ENCODE data around the gene PEX26. TPM values are rescaled to one million over a fixed set of nuclear protein-coding genes. Genes with fewer than 3 reads are reported as not detected.

PEX26 gene
- total RNA-seq, 1 experiment from 2014 or later, result 30.6 TPM

DNA sequence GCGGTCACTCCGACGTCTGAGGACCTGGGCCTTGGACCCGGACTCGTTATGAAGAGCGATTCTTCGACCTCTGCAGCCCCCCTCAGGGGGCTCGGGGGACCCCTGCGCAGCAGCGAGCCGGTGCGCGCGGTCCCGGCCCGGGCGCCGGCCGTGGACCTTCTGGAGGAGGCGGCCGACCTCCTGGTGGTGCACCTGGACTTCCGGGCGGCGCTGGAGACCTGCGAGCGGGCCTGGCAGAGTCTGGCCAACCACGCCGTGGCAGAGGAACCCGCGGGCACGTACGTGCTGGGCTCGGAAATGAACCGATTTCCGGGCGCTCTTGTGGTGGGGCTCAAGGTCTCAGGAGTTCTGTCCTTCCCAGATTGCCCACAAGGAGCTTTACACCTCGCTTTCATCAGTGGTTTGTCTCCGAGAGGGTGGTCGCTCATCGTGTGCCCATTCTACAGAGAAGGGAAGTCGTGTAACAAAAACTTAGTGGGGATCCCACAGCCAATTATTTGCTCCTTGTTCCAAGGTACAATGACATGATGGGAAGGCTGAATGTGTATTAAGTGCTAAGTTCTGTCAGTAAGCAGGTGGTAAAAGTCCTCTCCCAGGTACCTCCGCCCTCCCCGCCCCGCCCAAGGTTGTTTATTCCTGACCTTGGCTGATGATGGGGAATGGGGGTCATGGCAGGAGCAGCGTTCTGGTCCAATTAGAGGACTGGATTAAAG, 695 bp downstream of the PEX26 start:
- intact Hi-C loops (cut with micrococcal nuclease), result loop anchor here (5.0 kb wide), 1 partner anchor 181 kb away; no protein-coding TSS in a partner anchor

DNA sequence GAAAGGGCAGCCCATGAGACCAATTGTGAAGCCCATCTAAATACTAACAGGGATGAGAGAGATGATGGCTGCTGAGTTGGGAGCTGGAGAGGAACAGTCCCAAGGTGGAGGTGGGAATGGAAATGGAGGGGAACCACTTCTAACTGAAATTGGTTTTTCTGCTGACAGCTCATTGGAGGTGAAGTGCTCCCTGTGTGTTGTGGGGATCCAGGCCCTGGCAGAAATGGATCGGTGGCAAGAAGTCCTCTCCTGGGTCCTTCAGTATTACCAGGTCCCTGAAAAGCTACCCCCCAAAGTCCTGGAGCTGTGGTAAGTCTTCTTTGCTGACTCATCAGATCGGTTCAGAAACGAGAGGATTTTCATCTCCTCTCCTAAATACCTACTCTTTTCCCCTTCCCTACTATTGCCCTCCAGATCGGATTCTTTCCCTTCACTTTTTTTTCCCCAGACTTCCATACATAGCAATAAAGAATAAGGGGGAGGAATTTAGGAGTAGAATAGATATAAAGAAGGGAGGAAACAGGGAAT, 2.0 kb downstream of the PEX26 start:
- Histone ChIP-seq H3F3A (ENCODE audit: low read length, unreplicated experiment) (no peaks in the 10 kb centered on the region), H3K9me3 (ENCODE audit: low read length) (no peaks in the 10 kb centered on the region), H3K36me3 (ENCODE audit: low read depth, low read length) (peaks cover 8% of the 10 kb centered on the region; the same call in 1 of the 2 replicates), H3K27ac (ENCODE audit: low read length) (no peak overlapping the region), H3K9me2 (replicated peaks; ENCODE audit: low read length) (no peaks in the 10 kb centered on the region), H3K4me2 (ENCODE audit: low read length) (peak overlapping the region; percentile 95), H3K27me3 (ENCODE audit: low read length) (no peaks in the 10 kb centered on the region), H3K4me1 (ENCODE audit: insufficient read depth, low read length) (peaks cover 24% of the 10 kb centered on the region), H3K4me3 (ENCODE audit: low read length) (peak overlapping the region; percentile 98; the same call in 1 of the 2 replicates), H2AFZ (ENCODE audit: low read length) (no peak overlapping the region), H3K9ac (ENCODE audit: low read length) (no peak overlapping the region), H4K20me1 (ENCODE audit: low read length) (no peaks in the 10 kb centered on the region), H3K79me2 (ENCODE audit: low read length) (peaks cover 60% of the 10 kb centered on the region)
- no TSS peak for BruUV-seq (replicated peaks)
- intact Hi-C loops (cut with micrococcal nuclease), result loop anchor here (5.0 kb wide), 1 partner anchor 182 kb away; no protein-coding TSS in a partner anchor
- ATAC-seq, result no peak
- DNase-seq, result no peak
- ChIA-PET CTCF (no interaction called here), POLR2A (ENCODE audit: unreplicated experiment) (no interaction called here)
- TF ChIP-seq EZH2 (IDR thresholded peaks at IDR 0.05; ENCODE audit: low read length, unreplicated experiment), result no peak
- TF ChIP-seq EZH2phosphoT487 (IDR thresholded peaks at IDR 0.05; ENCODE audit: borderline replicate concordance, low read length), result no peak

More for the DNA sequence above, 695 bp downstream of the PEX26 start:
- H3K9ac ChIP-seq (ENCODE audit: low read length), result peak overlapping the region; percentile 99
- H3K27ac ChIP-seq (ENCODE audit: low read length), result peak overlapping the region; percentile 73
- peaks cover 60% of the 10 kb centered on the region for H3K79me2 ChIP-seq (ENCODE audit: low read length)
- H3K4me3 ChIP-seq (ENCODE audit: low read length), result peak overlapping the region; percentile 98
- DNase-seq (peak; percentile 45), ATAC-seq (peak; percentile 52)
- peaks cover 8% of the 10 kb centered on the region; the same call in 1 of the 2 replicates for H3K36me3 ChIP-seq (ENCODE audit: low read depth, low read length)
- H3K9me3 ChIP-seq (ENCODE audit: low read length), result no peaks in the 10 kb centered on the region
- H4K20me1 ChIP-seq (ENCODE audit: low read length), result no peaks in the 10 kb centered on the region
- no TSS peak for BruUV-seq (replicated peaks)
- H3K27me3 ChIP-seq (ENCODE audit: low read length), result no peaks in the 10 kb centered on the region
- H3K4me2 ChIP-seq (ENCODE audit: low read length), result peak overlapping the region; percentile 95
- peak overlapping the region; percentile 84 for H2AFZ ChIP-seq (ENCODE audit: low read length)
- CTCF ChIA-PET, result no interaction called here
- TF ChIP-seq, protein P1, sequence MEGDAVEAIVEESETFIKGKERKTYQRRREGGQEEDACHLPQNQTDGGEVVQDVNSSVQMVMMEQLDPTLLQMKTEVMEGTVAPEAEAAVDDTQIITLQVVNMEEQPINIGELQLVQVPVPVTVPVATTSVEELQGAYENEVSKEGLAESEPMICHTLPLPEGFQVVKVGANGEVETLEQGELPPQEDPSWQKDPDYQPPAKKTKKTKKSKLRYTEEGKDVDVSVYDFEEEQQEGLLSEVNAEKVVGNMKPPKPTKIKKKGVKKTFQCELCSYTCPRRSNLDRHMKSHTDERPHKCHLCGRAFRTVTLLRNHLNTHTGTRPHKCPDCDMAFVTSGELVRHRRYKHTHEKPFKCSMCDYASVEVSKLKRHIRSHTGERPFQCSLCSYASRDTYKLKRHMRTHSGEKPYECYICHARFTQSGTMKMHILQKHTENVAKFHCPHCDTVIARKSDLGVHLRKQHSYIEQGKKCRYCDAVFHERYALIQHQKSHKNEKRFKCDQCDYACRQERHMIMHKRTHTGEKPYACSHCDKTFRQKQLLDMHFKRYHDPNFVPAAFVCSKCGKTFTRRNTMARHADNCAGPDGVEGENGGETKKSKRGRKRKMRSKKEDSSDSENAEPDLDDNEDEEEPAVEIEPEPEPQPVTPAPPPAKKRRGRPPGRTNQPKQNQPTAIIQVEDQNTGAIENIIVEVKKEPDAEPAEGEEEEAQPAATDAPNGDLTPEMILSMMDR (conservative IDR thresholded peaks at IDR 0.05; ENCODE audit: low read depth, low read length), result 0 out of 2 replicates have a peak, but pooled peaks have one; percentile 15
- no peak for TF ChIP-seq EZH2phosphoT487 (IDR thresholded peaks at IDR 0.05; ENCODE audit: borderline replicate concordance, low read length)
- H3K4me1 ChIP-seq (ENCODE audit: insufficient read depth, low read length), result peaks cover 24% of the 10 kb centered on the region
- POLR2A ChIA-PET (ENCODE audit: unreplicated experiment), result interaction anchor here (0.5 to 0.9 kb wide), 2 partner anchors 11 to 71 kb away, joined by 5 to 14 read pairs; partner anchors contain the start of gene USP18
- H3K9me2 ChIP-seq (replicated peaks; ENCODE audit: low read length), result no peaks in the 10 kb centered on the region
- no peaks in the 10 kb centered on the region for H3F3A ChIP-seq (ENCODE audit: low read length, unreplicated experiment)

DNA sequence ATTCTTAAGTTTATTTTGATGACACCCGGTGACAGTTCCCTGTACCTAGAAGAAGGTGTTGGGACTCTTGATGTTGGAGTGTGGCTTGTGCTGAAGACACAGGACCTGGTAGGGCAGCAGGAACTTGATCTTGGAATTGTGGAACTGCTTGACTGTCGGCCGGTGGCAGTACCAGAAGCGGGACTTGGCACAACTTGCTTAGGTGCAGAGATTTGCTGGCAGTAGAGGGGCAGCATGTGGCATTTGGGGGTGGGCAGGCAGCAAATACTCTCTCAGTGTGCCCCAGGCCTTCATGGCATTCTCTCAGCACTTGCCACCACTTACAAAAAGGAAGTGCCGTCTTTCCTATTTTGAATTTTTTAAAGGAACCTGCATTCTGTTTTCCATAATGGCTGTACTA, 3.6 kb downstream of the PEX26 start:
- Histone ChIP-seq H3K4me2 (ENCODE audit: low read length) (no peak overlapping the region), H3K4me1 (ENCODE audit: insufficient read depth, low read length) (peaks cover 19% of the 10 kb centered on the region), H3K9me2 (replicated peaks; ENCODE audit: low read length) (no peaks in the 10 kb centered on the region), H4K20me1 (ENCODE audit: low read length) (no peaks in the 10 kb centered on the region), H3K36me3 (ENCODE audit: low read depth, low read length) (peaks cover 11% of the 10 kb centered on the region; the same call in 1 of the 2 replicates), H3K27ac (ENCODE audit: low read length) (no peak overlapping the region), H3F3A (ENCODE audit: low read length, unreplicated experiment) (no peaks in the 10 kb centered on the region), H3K9ac (ENCODE audit: low read length) (no peak overlapping the region), H3K4me3 (ENCODE audit: low read length) (no peak overlapping the region), H3K79me2 (ENCODE audit: low read length) (peaks cover 60% of the 10 kb centered on the region), H2AFZ (ENCODE audit: low read length) (no peak overlapping the region), H3K27me3 (ENCODE audit: low read length) (no peaks in the 10 kb centered on the region), H3K9me3 (ENCODE audit: low read length) (no peaks in the 10 kb centered on the region)
- POLR2A ChIA-PET (ENCODE audit: unreplicated experiment), result no interaction called here
- no TSS peak for BruUV-seq (replicated peaks)
- intact Hi-C loops (cut with micrococcal nuclease), result no loop called here
- CTCF ChIA-PET, result no interaction called here
- TF ChIP-seq, protein P1 (conservative IDR thresholded peaks at IDR 0.05; ENCODE audit: low read depth, low read length), result no peak
- no peak for TF ChIP-seq EZH2 (IDR thresholded peaks at IDR 0.05; ENCODE audit: low read length, unreplicated experiment)
- no peak for TF ChIP-seq EZH2phosphoT487 (IDR thresholded peaks at IDR 0.05; ENCODE audit: borderline replicate concordance, low read length)
- ATAC-seq (no peak), DNase-seq (no peak)

Data from PC-3 (cell line).